GM12878 (cell line): Measurements from ENCODE around the gene AP3D1. TPM values are rescaled to one million over a fixed set of nuclear protein-coding genes. Genes with fewer than 3 reads are reported as not detected.

ENCODE experiments used
- ATAC-seq: fragments of 200-7000 bp; cut with Tn5 transposase; 3 replicates; pipeline ENCODE4 v1.9.1; 2020; ENCODE audit warnings: mild to moderate bottlenecking, moderate library complexity
- BruUV-seq: library from RNA; stranded (reverse); fragments of 400-500 nt; replicated peaks from 2 replicates; lab custom pipeline; 2021; lab: Mats Ljungman, UMichigan
- CTCF ChIA-PET: fragments of 300-600 bp; sonication (Branson Sonifier 250); formaldehyde crosslinking; extraction: SDS; loops from one replicate; lab custom pipeline; 2021; ENCODE audit warnings: inconsistent platforms; lab: Yijun Ruan, JAX
- POLR2A ChIA-PET: fragments of 350-600 bp; formaldehyde crosslinking; extraction: SDS; loops from one replicate; lab custom pipeline; 2021; ENCODE audit warnings: inconsistent platforms; lab: Charles Lee
- RAD21 ChIA-PET: fragments of 300-600 bp; sonication (Branson Sonifier 250); formaldehyde crosslinking; loops from one replicate; lab custom pipeline; 2023; ENCODE audit warnings: antibody characterized with exemption; ENCODE audit not compliant: unreplicated experiment; lab: Charles Lee
- SMC1A ChIA-PET: fragments of 300-600 bp; sonication (Branson Sonifier 250); formaldehyde crosslinking; loops from one replicate; lab custom pipeline; 2023; ENCODE audit not compliant: unreplicated experiment, uncharacterized antibody; lab: Charles Lee
- DNase-seq: peaks from one replicate; pipeline ENCODE4 v3.0.0-alpha.2; 2011; ENCODE audit warnings: low read depth, low spot score
- FAIRE-seq: peaks from 3 replicates; lab custom pipeline; 2011; peaks lifted over from hg19 to GRCh38; lab: Jason Lieb, UNC
- H2AFZ ChIP-seq: 2 replicates; pipeline ENCODE4 v1.6.0; 2011; ENCODE audit warnings: low read depth, low read length, control low read depth; ENCODE audit not compliant: control insufficient read depth
- H3K27ac ChIP-seq: 2 replicates; pipeline ENCODE4 v1.5.1; 2011; ENCODE audit warnings: control low read depth; ENCODE audit not compliant: control insufficient read depth, insufficient read depth
- H3K27me3 ChIP-seq, 2 experiments: replicated peaks in 1 of 2; 2 replicates each; pipeline versions ENCODE4 v1.6.0 to v1.6.1; 2011; ENCODE audit warnings: low read length in 1 of 2; ENCODE audit not compliant: control insufficient read depth in 2 of 2, insufficient read depth in 2 of 2
- H3K36me3 ChIP-seq, 2 experiments: 2 replicates each; pipeline ENCODE4 v1.5.1; 2011; ENCODE audit warnings: low read length in 1 of 2; ENCODE audit not compliant: control insufficient read depth in 2 of 2, insufficient read depth in 2 of 2
- H3K4me1 ChIP-seq: 2 replicates; pipeline ENCODE4 v1.6.1; 2011; ENCODE audit warnings: mild to moderate bottlenecking, low read length, moderate library complexity, mixed read lengths; ENCODE audit not compliant: control insufficient read depth, insufficient read depth
- H3K4me2 ChIP-seq: 2 replicates; pipeline ENCODE4 v1.6.0; 2011; ENCODE audit warnings: control low read depth; ENCODE audit not compliant: control insufficient read depth, insufficient read depth
- H3K4me3 ChIP-seq: fragments of 200-600 bp; sonication (generic); 2 replicates; pipeline ENCODE4 v1.5.1; 2016
- H3K79me2 ChIP-seq: 2 replicates; pipeline ENCODE4 v1.6.0; 2011; ENCODE audit warnings: low read length; ENCODE audit not compliant: control insufficient read depth, insufficient read depth
- H3K9ac ChIP-seq: 2 replicates; pipeline ENCODE4 v1.8.0; 2011; ENCODE audit warnings: low read length, control low read depth, mixed read lengths; ENCODE audit not compliant: control insufficient read depth, insufficient read depth
- H3K9me3 ChIP-seq: replicated peaks from 3 replicates; pipeline ENCODE4 v1.5.1; 2011; ENCODE audit warnings: mild to moderate bottlenecking, low read length; ENCODE audit not compliant: control insufficient read depth, insufficient read depth
- H4K20me1 ChIP-seq: 2 replicates; pipeline ENCODE4 v1.6.0; 2011; ENCODE audit not compliant: control insufficient read depth, insufficient read depth
- BHLHE40 ChIP-seq, 2 experiments: fragments of 450-650 bp in 1 of 2; IDR thresholded peaks; 2 replicates each; pipeline ENCODE4 v1.6.1; 2011 to 2017; ENCODE audit warnings: low read depth in 2 of 2, borderline replicate concordance in 1 of 2, improper control_type of control experiment in 1 of 2, low read length in 1 of 2, mild to moderate bottlenecking in 1 of 2
- BMI1 ChIP-seq: fragments of 450-650 bp; IDR thresholded peaks from 2 replicates; pipeline ENCODE4 v1.6.1; 2016; ENCODE audit warnings: mild to moderate bottlenecking, moderate library complexity, borderline replicate concordance
- CBFB ChIP-seq: IDR thresholded peaks from 2 replicates; pipeline ENCODE4 v1.6.1; 2016; ENCODE audit warnings: antibody characterized with exemption, low read depth
- NR2C2 ChIP-seq: IDR thresholded peaks from 2 replicates; pipeline ENCODE4 v1.6.1; 2011; ENCODE audit warnings: borderline replicate concordance, low read depth; ENCODE audit not compliant: control insufficient read depth, insufficient read length
- PAX5 ChIP-seq: IDR thresholded peaks from 2 replicates; pipeline ENCODE4 v1.6.1; 2011; ENCODE audit warnings: low read depth, low read length, borderline replicate concordance
- POLR2AphosphoS5 ChIP-seq: IDR thresholded peaks from 2 replicates; pipeline ENCODE4 v1.6.1; 2011; ENCODE audit warnings: mild to moderate bottlenecking, low read length, inconsistent platforms
- POU2F2 ChIP-seq: IDR thresholded peaks from 3 replicates; pipeline ENCODE4 v1.6.1; 2011; ENCODE audit warnings: low read depth, mild to moderate bottlenecking, low read length, borderline replicate concordance
- RCOR1 ChIP-seq: conservative IDR thresholded peaks from 2 replicates; pipeline ENCODE4 v1.6.1; 2012; ENCODE audit warnings: low read depth, low read length, improper control_type of control experiment
- WGBS: methylation state at CpG from one replicate; pipeline ENCODE4 v1.1.6; 2016; ENCODE audit warnings: low lambda C conversion rate; ENCODE audit not compliant: insufficient replicate concordance, insufficient coverage; ENCODE audit errors: missing lambda C conversion rate; 5-methylcytosine and 5-hydroxymethylcytosine counted together
- in situ Hi-C: fragments of 300-500 bp; cut with MboI; formaldehyde crosslinking; loops from 9 replicates; pipeline ENCODE4 v1.14.3; 2018; ENCODE audit warnings: mixed read lengths
- intact Hi-C: fragments of 100-400 bp; cut with micrococcal nuclease; formaldehyde crosslinking; loops from one replicate; pipeline ENCODE4 v1.14.2; 2022; ENCODE audit not compliant: unreplicated experiment
- polyA plus RNA-seq, 11 experiments: library from polyadenylated mRNA; depleted of rRNA in 4 of 11; unstranded in 6 of 11; stranded (reverse) in 5 of 11; fragments of >200 nt; fragmentation: Nextera tagmentation in 4 of 11; fragmentation: Illumina TruSeq in 1 of 11; extraction: Ambion mirVana in 4 of 11; extraction: Trizol in 1 of 11; gene quantifications; 1 replicate in 1 of 11; 2 replicates in 10 of 11; pipeline versions ENCODE4 v1.2.1 to v1.2.3, GENCODE V29; 2011 to 2016; ENCODE audit warnings: inconsistent platforms in 2 of 11, missing spikeins in 2 of 11, low read depth in 1 of 11
- total RNA-seq, 4 experiments: library from RNA; depleted of rRNA in 3 of 4; stranded (reverse); fragments of >200 nt in 3 of 4; fragmentation: Illumina TruSeq in 1 of 4; extraction: Trizol in 1 of 4; gene quantifications; 2 replicates each; pipeline versions ENCODE4 v1.2.1 to v1.2.3, GENCODE V29; 2013 to 2021
- TF ChIP-seq, protein P1 (sequence below): fragments of 450-650 bp; IDR thresholded peaks from 2 replicates; pipeline ENCODE4 v1.6.1; 2017; ENCODE audit warnings: mild to moderate bottlenecking, moderate library complexity
- TF ChIP-seq, protein P2 (sequence below): IDR thresholded peaks from 2 replicates; pipeline ENCODE4 v1.6.1; 2012; ENCODE audit warnings: low read depth, low read length, improper control_type of control experiment
- TF ChIP-seq, protein P3 (sequence below): fragments of 450-650 bp; IDR thresholded peaks from 2 replicates; pipeline ENCODE4 v1.6.1; 2017; ENCODE audit warnings: antibody characterized with exemption, mild to moderate bottlenecking, moderate library complexity

AP3D1 gene
- total and polyA plus RNA-seq, 10 of the 15 experiments (the other 5 are each of a cell fraction or from before 2014, with no cell fraction given) = 1.5 to 108 (median 59.1) TPM

DNA sequence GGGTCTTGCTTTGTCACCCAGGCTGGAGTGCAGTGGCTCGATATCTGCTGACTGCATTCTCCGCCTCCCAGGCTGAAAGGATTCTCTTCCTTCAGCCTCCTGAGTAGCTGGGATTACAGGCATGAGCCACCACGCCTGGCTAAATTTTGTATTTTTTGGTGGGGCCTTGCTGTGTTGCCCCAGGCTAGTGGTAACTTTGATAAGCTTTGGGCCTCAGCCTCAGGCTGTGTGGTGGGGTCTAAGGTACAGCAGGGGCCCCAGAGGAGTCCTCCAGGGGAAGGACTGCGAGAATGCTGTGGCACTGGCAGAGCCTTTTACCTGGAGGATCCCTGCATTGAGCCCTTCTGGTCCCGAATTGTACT is 19.6 kb upstream of the AP3D1 start (continued):
- TF ChIP-seq POU2F2 (no peak), RCOR1 (no peak), POLR2AphosphoS5 (no peak; the same call in 1 of the 2 replicates)

DNA sequence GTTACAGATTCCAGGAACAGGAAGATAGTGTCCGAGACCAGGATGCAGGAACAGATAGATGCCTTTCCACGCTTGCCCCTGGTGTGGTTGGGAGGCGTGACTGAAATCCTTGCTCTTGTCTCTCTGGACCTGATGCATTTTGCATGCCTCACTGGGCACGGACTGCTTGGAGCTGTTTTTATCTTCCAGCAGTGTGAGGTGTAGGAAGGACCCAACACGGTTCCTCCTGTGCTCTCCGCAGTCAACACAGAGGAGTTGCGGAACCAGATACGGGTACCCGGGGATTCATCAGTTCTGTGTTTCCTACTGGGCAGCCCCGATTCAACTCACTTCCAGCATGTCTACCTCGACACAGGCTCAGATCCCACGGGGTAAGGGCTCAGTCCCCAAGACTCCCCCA is 18.9 kb upstream of the AP3D1 start:
- peak overlapping the region; percentile 59; the same call in 1 of the 2 replicates for H3K9ac ChIP-seq
- TF ChIP-seq PAX5 = peak; percentile 64; the same call in 1 of the 2 replicates
- TF ChIP-seq, protein P1, sequence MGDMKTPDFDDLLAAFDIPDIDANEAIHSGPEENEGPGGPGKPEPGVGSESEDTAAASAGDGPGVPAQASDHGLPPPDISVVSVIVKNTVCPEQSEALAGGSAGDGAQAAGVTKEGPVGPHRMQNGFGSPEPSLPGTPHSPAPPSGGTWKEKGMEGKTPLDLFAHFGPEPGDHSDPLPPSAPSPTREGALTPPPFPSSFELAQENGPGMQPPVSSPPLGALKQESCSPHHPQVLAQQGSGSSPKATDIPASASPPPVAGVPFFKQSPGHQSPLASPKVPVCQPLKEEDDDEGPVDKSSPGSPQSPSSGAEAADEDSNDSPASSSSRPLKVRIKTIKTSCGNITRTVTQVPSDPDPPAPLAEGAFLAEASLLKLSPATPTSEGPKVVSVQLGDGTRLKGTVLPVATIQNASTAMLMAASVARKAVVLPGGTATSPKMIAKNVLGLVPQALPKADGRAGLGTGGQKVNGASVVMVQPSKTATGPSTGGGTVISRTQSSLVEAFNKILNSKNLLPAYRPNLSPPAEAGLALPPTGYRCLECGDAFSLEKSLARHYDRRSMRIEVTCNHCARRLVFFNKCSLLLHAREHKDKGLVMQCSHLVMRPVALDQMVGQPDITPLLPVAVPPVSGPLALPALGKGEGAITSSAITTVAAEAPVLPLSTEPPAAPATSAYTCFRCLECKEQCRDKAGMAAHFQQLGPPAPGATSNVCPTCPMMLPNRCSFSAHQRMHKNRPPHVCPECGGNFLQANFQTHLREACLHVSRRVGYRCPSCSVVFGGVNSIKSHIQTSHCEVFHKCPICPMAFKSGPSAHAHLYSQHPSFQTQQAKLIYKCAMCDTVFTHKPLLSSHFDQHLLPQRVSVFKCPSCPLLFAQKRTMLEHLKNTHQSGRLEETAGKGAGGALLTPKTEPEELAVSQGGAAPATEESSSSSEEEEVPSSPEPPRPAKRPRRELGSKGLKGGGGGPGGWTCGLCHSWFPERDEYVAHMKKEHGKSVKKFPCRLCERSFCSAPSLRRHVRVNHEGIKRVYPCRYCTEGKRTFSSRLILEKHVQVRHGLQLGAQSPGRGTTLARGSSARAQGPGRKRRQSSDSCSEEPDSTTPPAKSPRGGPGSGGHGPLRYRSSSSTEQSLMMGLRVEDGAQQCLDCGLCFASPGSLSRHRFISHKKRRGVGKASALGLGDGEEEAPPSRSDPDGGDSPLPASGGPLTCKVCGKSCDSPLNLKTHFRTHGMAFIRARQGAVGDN = peak; percentile 15; the same call in 1 of the 2 replicates
- TF ChIP-seq, protein P2, sequence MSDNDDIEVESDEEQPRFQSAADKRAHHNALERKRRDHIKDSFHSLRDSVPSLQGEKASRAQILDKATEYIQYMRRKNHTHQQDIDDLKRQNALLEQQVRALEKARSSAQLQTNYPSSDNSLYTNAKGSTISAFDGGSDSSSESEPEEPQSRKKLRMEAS = no peak
- TF ChIP-seq NR2C2 = no peak
- TF ChIP-seq CBFB = no peak
- peak in 1 of 2 experiments; percentile 6; a peak in 1 of 4 replicates for TF ChIP-seq BHLHE40 (IDR thresholded peaks at IDR 0.05; ENCODE audit: borderline replicate concordance in 1 of 2, low read depth in 2 of 2, low read length in 1 of 2)
- TF ChIP-seq, protein P3, sequence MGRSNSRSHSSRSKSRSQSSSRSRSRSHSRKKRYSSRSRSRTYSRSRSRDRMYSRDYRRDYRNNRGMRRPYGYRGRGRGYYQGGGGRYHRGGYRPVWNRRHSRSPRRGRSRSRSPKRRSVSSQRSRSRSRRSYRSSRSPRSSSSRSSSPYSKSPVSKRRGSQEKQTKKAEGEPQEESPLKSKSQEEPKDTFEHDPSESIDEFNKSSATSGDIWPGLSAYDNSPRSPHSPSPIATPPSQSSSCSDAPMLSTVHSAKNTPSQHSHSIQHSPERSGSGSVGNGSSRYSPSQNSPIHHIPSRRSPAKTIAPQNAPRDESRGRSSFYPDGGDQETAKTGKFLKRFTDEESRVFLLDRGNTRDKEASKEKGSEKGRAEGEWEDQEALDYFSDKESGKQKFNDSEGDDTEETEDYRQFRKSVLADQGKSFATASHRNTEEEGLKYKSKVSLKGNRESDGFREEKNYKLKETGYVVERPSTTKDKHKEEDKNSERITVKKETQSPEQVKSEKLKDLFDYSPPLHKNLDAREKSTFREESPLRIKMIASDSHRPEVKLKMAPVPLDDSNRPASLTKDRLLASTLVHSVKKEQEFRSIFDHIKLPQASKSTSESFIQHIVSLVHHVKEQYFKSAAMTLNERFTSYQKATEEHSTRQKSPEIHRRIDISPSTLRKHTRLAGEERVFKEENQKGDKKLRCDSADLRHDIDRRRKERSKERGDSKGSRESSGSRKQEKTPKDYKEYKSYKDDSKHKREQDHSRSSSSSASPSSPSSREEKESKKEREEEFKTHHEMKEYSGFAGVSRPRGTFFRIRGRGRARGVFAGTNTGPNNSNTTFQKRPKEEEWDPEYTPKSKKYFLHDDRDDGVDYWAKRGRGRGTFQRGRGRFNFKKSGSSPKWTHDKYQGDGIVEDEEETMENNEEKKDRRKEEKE = no peak
- TF ChIP-seq BMI1 = no peak
- peak overlapping the region; percentile 64 for H3K4me2 ChIP-seq
- ChIA-PET CTCF (interaction anchor here (0.6 to 4.1 kb wide), 7 partner anchors 14 to 446 kb away, joined by 3 to 64 read pairs (median 4); no protein-coding TSS in a partner anchor), SMC1A (interaction anchor here (1.2 to 6.5 kb wide), 6 partner anchors 13 to 440 kb away, joined by 3 to 41 read pairs (median 4); partner anchors contain the start of gene PLEKHJ1), RAD21 (interaction anchor here (0.8 to 4.4 kb wide), 13 partner anchors 12 to 451 kb away, joined by 3 to 46 read pairs (median 9); partner anchors contain the start of genes AP3D1 and PLEKHJ1), POLR2A (interaction anchor here (1.2 to 4.4 kb wide), 8 partner anchors 12 to 116 kb away, joined by 3 to 53 read pairs (median 7); no protein-coding TSS in a partner anchor)
- no TSS peak for BruUV-seq
- FAIRE-seq (no peak), DNase-seq (no peak), ATAC-seq (no peak)
- peaks cover 96% of the 10 kb centered on the region for H3K79me2 ChIP-seq
- no peaks in the 10 kb centered on the region; the same call in 2 of the 3 replicates for H3K9me3 ChIP-seq
- in situ Hi-C loops (loop anchor here (5.0 kb wide), 1 partner anchor 102 kb away; no protein-coding TSS in a partner anchor), intact Hi-C loops (no loop called here)
- 28% methylated on average over 12 of the region's 12 CpGs for WGBS
- no peak overlapping the region for H2AFZ ChIP-seq
- peaks cover 49% of the 10 kb centered on the region for H3K4me1 ChIP-seq
- H3K27ac ChIP-seq = peak overlapping the region; percentile 74
- H3K27me3 ChIP-seq = no peaks in the 10 kb centered on the region
- peaks cover 4 to 10% of the 10 kb centered on the region in 2 experiments; a peak in 3 of 4 replicates for H3K36me3 ChIP-seq
- peak overlapping the region; percentile 59; the same call in 1 of the 2 replicates for H3K4me3 ChIP-seq
- H4K20me1 ChIP-seq = no peaks in the 10 kb centered on the region
